Measurements from ENCODE around the gene MAT1A.

- TF ChIP-seq CTCF (IDR thresholded peaks at IDR 0.05): no peak
- TF ChIP-seq POLR2A (IDR thresholded peaks at IDR 0.05): no peak
These were observed 14.9 kb downstream of the MAT1A start for GRCh38 chr10:80274396-80275134.
